Measurements from ENCODE around the gene SLC43A2. TPM values are rescaled to one million over a fixed set of nuclear protein-coding genes. Genes with fewer than 3 reads are reported as not detected.

Gene SLC43A2
- total RNA-seq, 6 experiments from 2014 or later: 1.4 to 8.9 (median 5.1) TPM

DNA sequence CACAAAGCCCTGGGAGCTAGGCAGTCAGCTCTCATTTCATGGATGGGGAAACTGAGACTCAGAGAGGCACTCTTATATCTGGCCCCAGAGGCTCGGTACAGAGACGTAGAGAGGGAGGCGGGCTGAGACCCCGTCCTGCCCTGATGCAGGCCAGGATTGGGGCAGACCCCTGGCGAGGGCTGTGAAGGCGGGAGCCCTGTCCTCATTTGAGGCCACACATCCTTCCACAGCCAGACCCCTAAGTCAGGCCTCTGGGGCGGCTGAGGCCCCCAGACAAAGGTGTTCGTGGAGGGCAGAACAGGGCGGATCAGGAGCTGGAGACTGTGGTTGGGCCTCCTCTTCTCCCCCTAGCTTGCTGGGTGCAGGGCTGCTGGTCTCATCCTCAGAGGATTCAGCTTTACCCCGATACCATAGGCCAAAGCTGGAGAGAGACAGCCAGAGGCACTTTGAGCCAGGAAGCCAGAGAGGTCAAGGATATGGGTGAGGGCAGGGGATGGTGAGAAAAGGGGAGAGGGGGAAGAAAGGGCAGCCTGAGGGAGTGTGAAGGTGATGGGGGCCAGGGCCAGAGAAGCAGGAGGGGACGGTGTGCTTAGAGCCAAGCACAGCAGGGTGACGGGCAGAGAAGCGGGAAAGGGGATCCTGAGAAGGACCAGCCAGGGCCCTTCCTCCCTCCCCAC, 17.7 kb upstream of the SLC43A2 start:
- 75% methylated on average over 4 of the region's 13 CpGs for WGBS (ENCODE audit: insufficient coverage, low coverage, low lambda C conversion rate, missing lambda C conversion rate)
- intact Hi-C loops (cut with DNase I): no loop called here

DNA sequence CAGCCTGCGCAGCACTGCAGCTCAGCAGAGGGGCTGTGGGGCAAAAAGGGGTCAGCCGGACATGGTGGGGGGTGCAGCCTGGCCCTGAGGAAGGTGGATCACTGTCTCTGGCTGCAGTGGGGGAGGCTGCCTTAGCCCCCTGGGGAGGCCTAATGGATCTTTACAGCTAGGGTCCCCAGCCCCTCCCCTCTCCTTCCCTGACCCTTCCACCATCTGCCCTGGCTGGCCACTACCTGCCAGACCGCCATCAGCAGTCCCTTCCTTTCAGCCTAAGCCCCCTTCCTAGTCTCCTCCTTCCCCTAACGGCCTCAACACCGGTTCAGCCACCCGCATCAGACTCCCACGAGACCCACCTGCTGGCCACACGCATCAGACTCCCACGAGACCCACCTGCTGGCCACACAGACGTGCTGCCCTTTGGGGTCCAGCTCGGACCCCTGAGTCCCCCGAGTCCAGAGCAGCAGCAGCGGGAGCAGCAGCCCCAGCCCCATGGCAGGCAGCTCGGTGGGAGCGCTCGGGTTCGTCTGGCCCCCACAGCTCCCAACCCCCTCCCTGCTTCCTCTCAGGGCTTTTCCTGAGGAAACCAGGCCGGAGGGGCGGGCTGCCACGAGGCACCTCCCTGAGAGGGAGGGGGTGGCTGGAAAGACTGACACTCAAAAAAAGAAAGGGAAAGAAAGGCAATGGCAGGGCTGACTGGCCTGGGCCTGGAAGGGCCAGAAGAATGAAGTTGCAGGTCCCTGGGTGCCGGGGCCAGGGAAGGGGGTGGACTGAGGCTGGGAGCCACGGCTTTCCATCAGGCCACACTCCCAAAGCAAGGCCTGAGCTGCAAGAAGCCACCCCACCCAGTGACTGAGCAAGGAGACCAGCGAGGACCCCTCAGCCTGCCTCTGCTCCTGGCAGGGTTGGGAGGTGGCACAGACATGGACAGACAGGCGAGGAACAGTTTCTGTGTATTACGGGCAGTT, 16.9 kb upstream of the SLC43A2 start, which contains the start of gene SCARF1:
SCARF1 (minus strand) TSS at position 526 of the 965 bp plus-strand sequence; CDS start at position 491, 35 bp downstream.
- H3K9me3 ChIP-seq: no peaks in the 10 kb centered on the region
- WGBS (ENCODE audit: insufficient coverage, low coverage, low lambda C conversion rate, missing lambda C conversion rate): 55% methylated on average over 15 of the region's 25 CpGs

More for the DNA sequence above, 17.7 kb upstream of the SLC43A2 start:
- peak overlapping the region; percentile 34 to 78 (median 55) for H3K27ac ChIP-seq
- peaks cover 3 to 9% (median 6%) of the 10 kb centered on the region in 4 donors for H3K36me3 ChIP-seq
- peaks cover 0 to 29% (median 18%) of the 10 kb centered on the region in 4 donors for H3K4me1 ChIP-seq
- no peaks in the 10 kb centered on the region for H3K9me3 ChIP-seq
- no peak for ATAC-seq
- H3K4me3 ChIP-seq: no peak overlapping the region
- no peak for DNase-seq
- H3K27me3 ChIP-seq: no peaks in the 10 kb centered on the region
- TF ChIP-seq, protein P1, sequence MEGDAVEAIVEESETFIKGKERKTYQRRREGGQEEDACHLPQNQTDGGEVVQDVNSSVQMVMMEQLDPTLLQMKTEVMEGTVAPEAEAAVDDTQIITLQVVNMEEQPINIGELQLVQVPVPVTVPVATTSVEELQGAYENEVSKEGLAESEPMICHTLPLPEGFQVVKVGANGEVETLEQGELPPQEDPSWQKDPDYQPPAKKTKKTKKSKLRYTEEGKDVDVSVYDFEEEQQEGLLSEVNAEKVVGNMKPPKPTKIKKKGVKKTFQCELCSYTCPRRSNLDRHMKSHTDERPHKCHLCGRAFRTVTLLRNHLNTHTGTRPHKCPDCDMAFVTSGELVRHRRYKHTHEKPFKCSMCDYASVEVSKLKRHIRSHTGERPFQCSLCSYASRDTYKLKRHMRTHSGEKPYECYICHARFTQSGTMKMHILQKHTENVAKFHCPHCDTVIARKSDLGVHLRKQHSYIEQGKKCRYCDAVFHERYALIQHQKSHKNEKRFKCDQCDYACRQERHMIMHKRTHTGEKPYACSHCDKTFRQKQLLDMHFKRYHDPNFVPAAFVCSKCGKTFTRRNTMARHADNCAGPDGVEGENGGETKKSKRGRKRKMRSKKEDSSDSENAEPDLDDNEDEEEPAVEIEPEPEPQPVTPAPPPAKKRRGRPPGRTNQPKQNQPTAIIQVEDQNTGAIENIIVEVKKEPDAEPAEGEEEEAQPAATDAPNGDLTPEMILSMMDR (IDR thresholded peaks at IDR 0.05): no peak
- TF ChIP-seq POLR2A (IDR thresholded peaks at IDR 0.05): no peak

DNA sequence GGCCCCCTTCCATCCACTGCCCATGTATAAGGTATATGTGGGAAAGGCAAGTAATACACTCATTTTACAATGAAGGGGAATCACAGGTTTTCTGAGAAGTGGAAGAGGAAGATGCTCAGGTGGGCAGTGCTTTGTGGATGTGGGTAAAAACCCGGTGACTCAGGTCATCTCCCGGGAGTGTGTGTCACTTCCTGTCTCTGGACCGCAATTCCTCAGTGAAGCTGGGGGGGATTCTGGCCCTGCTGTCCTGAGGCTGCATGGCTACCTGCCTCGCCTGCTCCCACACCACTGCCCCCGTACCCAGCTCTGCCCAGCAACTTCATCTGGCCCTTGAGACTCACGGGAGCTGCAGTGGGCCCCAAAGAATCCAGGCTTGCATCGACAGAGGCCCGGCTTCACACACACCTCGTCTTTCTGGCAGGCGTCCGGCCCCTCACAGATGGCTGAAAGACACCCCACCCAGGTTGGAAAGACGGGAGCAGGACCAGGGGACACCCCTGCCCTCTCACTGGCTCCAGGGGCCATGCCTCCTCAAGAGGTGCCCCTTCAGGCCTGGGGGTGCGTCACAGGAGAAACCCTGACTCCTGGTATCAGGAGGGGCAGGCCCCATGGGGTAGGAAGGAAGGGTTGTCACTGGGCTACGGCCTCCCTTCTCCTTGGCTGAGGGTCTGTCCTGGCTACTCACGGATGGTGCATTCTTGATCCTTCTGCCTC, 16.0 kb upstream of the SLC43A2 start:
- no peak for DNase-seq
- peak overlapping the region; percentile 31 to 54 (median 41) for H3K4me3 ChIP-seq
- WGBS (ENCODE audit: insufficient coverage, low coverage, low lambda C conversion rate, missing lambda C conversion rate): 71% methylated on average over 1 of the region's 15 CpGs

More for the DNA sequence above, 16.9 kb upstream of the SLC43A2 start, which contains the start of gene SCARF1:
- peaks cover 0 to 3% (median 2%) of the 10 kb centered on the region in 4 donors for H3K36me3 ChIP-seq
- peak within 1 kb of the TSS; percentile 34 to 78 (median 55) for H3K27ac ChIP-seq
- H3K27me3 ChIP-seq: no peaks in the 10 kb centered on the region
- peak within 1 kb of the TSS; percentile 28 to 41 (median 31) for H3K4me3 ChIP-seq
- peaks cover 0 to 23% (median 10%) of the 10 kb centered on the region in 4 donors for H3K4me1 ChIP-seq
- peak; percentile 43 for TF ChIP-seq POLR2A (IDR thresholded peaks at IDR 0.05)
- TF ChIP-seq, protein P1 (IDR thresholded peaks at IDR 0.05): no peak
- peak; percentile 74 to 81 (median 75) for DNase-seq
- ATAC-seq: peak in 1 of 4 donors; percentile 3
- intact Hi-C loops (cut with DNase I): no loop called here

More for the DNA sequence above, 16.0 kb upstream of the SLC43A2 start:
- intact Hi-C loops (cut with DNase I): no loop called here
- peak overlapping the region; percentile 31 to 78 (median 55) for H3K27ac ChIP-seq
- H3K27me3 ChIP-seq: no peaks in the 10 kb centered on the region
- peaks cover 0 to 18% (median 8%) of the 10 kb centered on the region in 4 donors for H3K4me1 ChIP-seq
- ATAC-seq: no peak
- no peak for TF ChIP-seq POLR2A (IDR thresholded peaks at IDR 0.05)
- TF ChIP-seq, protein P1 (IDR thresholded peaks at IDR 0.05): no peak
- H3K9me3 ChIP-seq: no peaks in the 10 kb centered on the region
- H3K36me3 ChIP-seq: peaks cover 0 to 3% (median 1%) of the 10 kb centered on the region in 4 donors

Measured in right lobe of liver (tissue), 6 donors.